GM23338 (cell line): ENCODE measurements around the gene NHERF1. TPM values are rescaled to one million over a fixed set of nuclear protein-coding genes. Genes with fewer than 3 reads are reported as not detected.

Experiments
- ATAC-seq: fragments of 200-7000 bp; cut with Tn5 transposase; 3 replicates; pipeline ENCODE4 v1.9.1; 2020
- DNase-seq: peaks from one replicate; pipeline ENCODE4 v3.0.0-alpha.2; 2015; ENCODE audit warnings: low spot score
- H2AFZ ChIP-seq: fragments of 200-600 bp; sonication (generic); 2 replicates; pipeline ENCODE4 v1.8.0; 2016; ENCODE audit warnings: antibody characterized with exemption, mild to moderate bottlenecking, moderate library complexity
- H3F3A ChIP-seq: fragments of 200-600 bp; sonication (generic); replicated peaks from 2 replicates; pipeline ENCODE4 v1.8.0; 2017; ENCODE audit warnings: antibody characterized with exemption, mixed run types, low read depth
- H3K27ac ChIP-seq: fragments of 200-600 bp; sonication (generic); 2 replicates; pipeline ENCODE4 v1.6.1; 2016; ENCODE audit warnings: low read depth
- H3K27me3 ChIP-seq: fragments of 200-600 bp; sonication (generic); 2 replicates; pipeline ENCODE4 v1.8.0; 2016; ENCODE audit warnings: mild to moderate bottlenecking, mixed run types, moderate library complexity; ENCODE audit not compliant: insufficient read depth
- H3K36me3 ChIP-seq: fragments of 200-600 bp; sonication (generic); 2 replicates; pipeline ENCODE4 v1.8.0; 2016; ENCODE audit warnings: mild to moderate bottlenecking; ENCODE audit not compliant: insufficient read depth
- H3K4me1 ChIP-seq: fragments of 200-600 bp; sonication (generic); 2 replicates; pipeline ENCODE4 v1.8.0; 2016; ENCODE audit warnings: mild to moderate bottlenecking, moderate library complexity; ENCODE audit not compliant: insufficient read depth
- H3K4me2 ChIP-seq: fragments of 200-600 bp; sonication (generic); 2 replicates; pipeline ENCODE4 v1.7.1; 2017; ENCODE audit warnings: mixed run types
- H3K4me3 ChIP-seq: fragments of 200-600 bp; sonication (generic); 2 replicates; pipeline ENCODE4 v1.6.1; 2016; ENCODE audit warnings: mixed run types
- H3K79me2 ChIP-seq: fragments of 200-600 bp; sonication (generic); replicated peaks from 2 replicates; pipeline ENCODE4 v1.8.0; 2017; ENCODE audit warnings: mild to moderate bottlenecking; ENCODE audit not compliant: insufficient read depth
- H3K9me2 ChIP-seq: fragments of 200-600 bp; sonication (generic); 2 replicates; pipeline ENCODE4 v1.8.0; 2017; ENCODE audit not compliant: insufficient read depth
- H4K20me1 ChIP-seq: fragments of 200-600 bp; sonication (generic); replicated peaks from 2 replicates; pipeline ENCODE4 v1.8.0; 2017; ENCODE audit warnings: mild to moderate bottlenecking; ENCODE audit not compliant: insufficient read depth
- H3K27ac Mint-ChIP-seq: 2 replicates; pipeline ENCODE4 v1.8.0; 2020; ENCODE audit warnings: inconsistent platforms, mild to moderate bottlenecking, moderate library complexity, mixed read lengths
- H3K27me3 Mint-ChIP-seq: 3 replicates; pipeline ENCODE4 v1.8.0; 2022; ENCODE audit warnings: low read depth, mild to moderate bottlenecking, moderate library complexity, mixed read lengths, inconsistent platforms; ENCODE audit not compliant: insufficient read depth, poor library complexity
- H3K36me3 Mint-ChIP-seq: 3 replicates; pipeline ENCODE4 v1.8.0; 2021; ENCODE audit warnings: low read depth, mild to moderate bottlenecking, inconsistent platforms, moderate library complexity, mixed read lengths
- H3K4me1 Mint-ChIP-seq: 3 replicates; pipeline ENCODE4 v1.8.0; 2020; ENCODE audit warnings: mild to moderate bottlenecking, inconsistent platforms, mixed read lengths
- H3K4me3 Mint-ChIP-seq: 3 replicates; pipeline ENCODE4 v1.8.0; 2021; ENCODE audit warnings: moderate library complexity, mild to moderate bottlenecking, inconsistent platforms, mixed read lengths
- H3K9me3 Mint-ChIP-seq: 3 replicates; pipeline ENCODE4 v1.8.0; 2020; ENCODE audit warnings: moderate library complexity, mild to moderate bottlenecking, inconsistent platforms, mixed read lengths
- CREB1 ChIP-seq: fragments of 250-450 bp; sonication (Bioruptor Pico); IDR thresholded peaks from 2 replicates; pipeline ENCODE4 v1.5.0; 2020; ENCODE audit warnings: low read depth, mild to moderate bottlenecking, moderate library complexity
- CTCF ChIP-seq, 2 experiments: fragments of 200-600 bp in 1 of 2; sonication (generic) in 1 of 2; conservative IDR thresholded peaks; 2 replicates each; pipeline versions ENCODE4 v1.5.1 to v1.6.1; 2016 to 2017; ENCODE audit warnings: antibody characterized with exemption in 2 of 2, low read depth in 2 of 2, mild to moderate bottlenecking in 2 of 2, moderate library complexity in 1 of 2
- ETS1 ChIP-seq: IDR thresholded peaks from 2 replicates; pipeline ENCODE4 v1.6.1; 2016; ENCODE audit warnings: antibody characterized with exemption
- EZH2 ChIP-seq: fragments of 200-600 bp; sonication (generic); IDR thresholded peaks from one replicate; pipeline ENCODE4 v1.8.0; 2017; ENCODE audit warnings: antibody characterized with exemption, mild to moderate bottlenecking, low read depth; ENCODE audit not compliant: unreplicated experiment
- JUNB ChIP-seq: IDR thresholded peaks from one replicate; pipeline ENCODE4 v1.6.1; 2016; ENCODE audit warnings: antibody characterized with exemption; ENCODE audit not compliant: unreplicated experiment
- POLR2AphosphoS5 ChIP-seq: IDR thresholded peaks from 2 replicates; pipeline ENCODE4 v1.6.1; 2016; ENCODE audit warnings: antibody characterized with exemption, low read depth
- ZNF114 ChIP-seq: fragments of 250-450 bp; sonication (Bioruptor Pico); IDR thresholded peaks from 2 replicates; pipeline ENCODE4 v1.5.0; 2020; ENCODE audit warnings: mild to moderate bottlenecking, moderate library complexity
- ZNF331 ChIP-seq: fragments of 250-450 bp; sonication (Bioruptor Pico); IDR thresholded peaks from 2 replicates; pipeline ENCODE4 v1.5.0; 2020; ENCODE audit warnings: low read depth, mild to moderate bottlenecking, moderate library complexity
- polyA plus RNA-seq: library from polyadenylated mRNA; unstranded; fragments of >200 nt; fragmentation: Nextera tagmentation; extraction: Ambion mirVana; gene quantifications from 2 replicates; pipeline ENCODE4 v1.2.1, GENCODE V29; 2016
- total RNA-seq: library from RNA; depleted of rRNA; stranded (reverse); fragments of >200 nt; shearing (Covaris generic); gene quantifications from 2 replicates; pipeline ENCODE4 v1.2.3, GENCODE V29; 2014
- TF ChIP-seq, protein P1 (sequence below): IDR thresholded peaks from one replicate; pipeline ENCODE4 v1.6.1; 2018; ENCODE audit warnings: antibody characterized with exemption; ENCODE audit not compliant: unreplicated experiment
- TF ChIP-seq, protein P2 (sequence below): fragments of 250-450 bp; sonication (Bioruptor Pico); IDR thresholded peaks from 2 replicates; pipeline ENCODE4 v1.5.0; 2020; ENCODE audit warnings: mild to moderate bottlenecking, moderate library complexity

The NHERF1 gene
- total and polyA plus RNA-seq, 2 experiments from 2014 or later: 48.8 to 100 TPM

- TF ChIP-seq, protein P1, sequence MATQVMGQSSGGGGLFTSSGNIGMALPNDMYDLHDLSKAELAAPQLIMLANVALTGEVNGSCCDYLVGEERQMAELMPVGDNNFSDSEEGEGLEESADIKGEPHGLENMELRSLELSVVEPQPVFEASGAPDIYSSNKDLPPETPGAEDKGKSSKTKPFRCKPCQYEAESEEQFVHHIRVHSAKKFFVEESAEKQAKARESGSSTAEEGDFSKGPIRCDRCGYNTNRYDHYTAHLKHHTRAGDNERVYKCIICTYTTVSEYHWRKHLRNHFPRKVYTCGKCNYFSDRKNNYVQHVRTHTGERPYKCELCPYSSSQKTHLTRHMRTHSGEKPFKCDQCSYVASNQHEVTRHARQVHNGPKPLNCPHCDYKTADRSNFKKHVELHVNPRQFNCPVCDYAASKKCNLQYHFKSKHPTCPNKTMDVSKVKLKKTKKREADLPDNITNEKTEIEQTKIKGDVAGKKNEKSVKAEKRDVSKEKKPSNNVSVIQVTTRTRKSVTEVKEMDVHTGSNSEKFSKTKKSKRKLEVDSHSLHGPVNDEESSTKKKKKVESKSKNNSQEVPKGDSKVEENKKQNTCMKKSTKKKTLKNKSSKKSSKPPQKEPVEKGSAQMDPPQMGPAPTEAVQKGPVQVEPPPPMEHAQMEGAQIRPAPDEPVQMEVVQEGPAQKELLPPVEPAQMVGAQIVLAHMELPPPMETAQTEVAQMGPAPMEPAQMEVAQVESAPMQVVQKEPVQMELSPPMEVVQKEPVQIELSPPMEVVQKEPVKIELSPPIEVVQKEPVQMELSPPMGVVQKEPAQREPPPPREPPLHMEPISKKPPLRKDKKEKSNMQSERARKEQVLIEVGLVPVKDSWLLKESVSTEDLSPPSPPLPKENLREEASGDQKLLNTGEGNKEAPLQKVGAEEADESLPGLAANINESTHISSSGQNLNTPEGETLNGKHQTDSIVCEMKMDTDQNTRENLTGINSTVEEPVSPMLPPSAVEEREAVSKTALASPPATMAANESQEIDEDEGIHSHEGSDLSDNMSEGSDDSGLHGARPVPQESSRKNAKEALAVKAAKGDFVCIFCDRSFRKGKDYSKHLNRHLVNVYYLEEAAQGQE: no peak
- TF ChIP-seq POLR2AphosphoS5: no peak
- TF ChIP-seq JUNB: no peak
- no peak for TF ChIP-seq ETS1
- TF ChIP-seq ZNF114 (CRISPR knock-in tag): no peak
- TF ChIP-seq ZNF331 (CRISPR knock-in tag): no peak
- TF ChIP-seq CTCF (conservative IDR thresholded peaks at IDR 0.05; ENCODE audit: low read depth in 2 of 2): no peak
- TF ChIP-seq EZH2: no peak
Observed at GRCh38 chr17:74758848-74759168, 10.4 kb downstream of the NHERF1 start (continued).

DNA sequence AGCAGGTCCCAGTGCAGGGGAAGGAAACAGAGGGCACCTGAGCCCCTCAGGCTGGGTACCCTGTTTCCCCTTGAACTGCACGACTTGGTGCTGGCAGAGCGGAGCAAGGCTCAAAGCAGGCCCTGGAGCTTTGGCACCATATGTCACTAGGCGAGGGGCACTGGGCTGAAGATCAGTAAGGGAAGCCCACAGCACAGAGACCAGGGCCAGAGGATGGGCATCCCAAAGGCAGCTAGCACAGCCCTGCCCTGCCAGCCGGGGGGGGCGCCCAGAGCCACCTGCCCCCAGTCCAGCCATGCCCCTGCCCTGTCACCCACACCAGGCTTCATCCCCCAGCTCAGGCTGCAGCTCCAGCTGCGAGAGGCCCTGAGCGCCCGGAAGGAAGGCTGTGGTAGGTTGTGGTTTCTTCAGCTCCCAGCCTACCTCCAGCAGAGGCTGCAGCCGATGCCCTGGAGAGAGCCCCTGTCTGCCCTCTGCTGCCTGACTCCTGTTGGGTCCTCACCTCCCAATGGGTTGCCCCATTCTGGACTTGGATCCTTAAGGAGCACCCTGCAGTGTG is 10.9 kb downstream of the NHERF1 start:
- no peaks in the 10 kb centered on the region; the same call in 1 of the 3 replicates for H3K36me3 Mint-ChIP-seq
- Histone ChIP-seq H3K27me3 (no peaks in the 10 kb centered on the region), H3K4me1 (peaks cover 41% of the 10 kb centered on the region), H3K4me2 (peak overlapping the region; percentile 71), H4K20me1 (peaks cover 46% of the 10 kb centered on the region), H3K4me3 (peak overlapping the region; percentile 35; the same call in 1 of the 2 replicates), H3K9me2 (no peaks in the 10 kb centered on the region), H3F3A (no peaks in the 10 kb centered on the region), H3K36me3 (no peaks in the 10 kb centered on the region), H2AFZ (no peak overlapping the region), H3K27ac (peak overlapping the region; percentile 76), H3K79me2 (peaks cover 66% of the 10 kb centered on the region)
- DNase-seq: no peak
- peaks cover 12% of the 10 kb centered on the region for H3K27me3 Mint-ChIP-seq
- no peaks in the 10 kb centered on the region for H3K9me3 Mint-ChIP-seq
- ATAC-seq: peak; percentile 12
- H3K4me1 Mint-ChIP-seq: peaks cover 60% of the 10 kb centered on the region
- H3K4me3 Mint-ChIP-seq: peak overlapping the region; percentile 44; the same call in 1 of the 3 replicates
- peak overlapping the region; percentile 96 for H3K27ac Mint-ChIP-seq
- TF ChIP-seq, protein P2, sequence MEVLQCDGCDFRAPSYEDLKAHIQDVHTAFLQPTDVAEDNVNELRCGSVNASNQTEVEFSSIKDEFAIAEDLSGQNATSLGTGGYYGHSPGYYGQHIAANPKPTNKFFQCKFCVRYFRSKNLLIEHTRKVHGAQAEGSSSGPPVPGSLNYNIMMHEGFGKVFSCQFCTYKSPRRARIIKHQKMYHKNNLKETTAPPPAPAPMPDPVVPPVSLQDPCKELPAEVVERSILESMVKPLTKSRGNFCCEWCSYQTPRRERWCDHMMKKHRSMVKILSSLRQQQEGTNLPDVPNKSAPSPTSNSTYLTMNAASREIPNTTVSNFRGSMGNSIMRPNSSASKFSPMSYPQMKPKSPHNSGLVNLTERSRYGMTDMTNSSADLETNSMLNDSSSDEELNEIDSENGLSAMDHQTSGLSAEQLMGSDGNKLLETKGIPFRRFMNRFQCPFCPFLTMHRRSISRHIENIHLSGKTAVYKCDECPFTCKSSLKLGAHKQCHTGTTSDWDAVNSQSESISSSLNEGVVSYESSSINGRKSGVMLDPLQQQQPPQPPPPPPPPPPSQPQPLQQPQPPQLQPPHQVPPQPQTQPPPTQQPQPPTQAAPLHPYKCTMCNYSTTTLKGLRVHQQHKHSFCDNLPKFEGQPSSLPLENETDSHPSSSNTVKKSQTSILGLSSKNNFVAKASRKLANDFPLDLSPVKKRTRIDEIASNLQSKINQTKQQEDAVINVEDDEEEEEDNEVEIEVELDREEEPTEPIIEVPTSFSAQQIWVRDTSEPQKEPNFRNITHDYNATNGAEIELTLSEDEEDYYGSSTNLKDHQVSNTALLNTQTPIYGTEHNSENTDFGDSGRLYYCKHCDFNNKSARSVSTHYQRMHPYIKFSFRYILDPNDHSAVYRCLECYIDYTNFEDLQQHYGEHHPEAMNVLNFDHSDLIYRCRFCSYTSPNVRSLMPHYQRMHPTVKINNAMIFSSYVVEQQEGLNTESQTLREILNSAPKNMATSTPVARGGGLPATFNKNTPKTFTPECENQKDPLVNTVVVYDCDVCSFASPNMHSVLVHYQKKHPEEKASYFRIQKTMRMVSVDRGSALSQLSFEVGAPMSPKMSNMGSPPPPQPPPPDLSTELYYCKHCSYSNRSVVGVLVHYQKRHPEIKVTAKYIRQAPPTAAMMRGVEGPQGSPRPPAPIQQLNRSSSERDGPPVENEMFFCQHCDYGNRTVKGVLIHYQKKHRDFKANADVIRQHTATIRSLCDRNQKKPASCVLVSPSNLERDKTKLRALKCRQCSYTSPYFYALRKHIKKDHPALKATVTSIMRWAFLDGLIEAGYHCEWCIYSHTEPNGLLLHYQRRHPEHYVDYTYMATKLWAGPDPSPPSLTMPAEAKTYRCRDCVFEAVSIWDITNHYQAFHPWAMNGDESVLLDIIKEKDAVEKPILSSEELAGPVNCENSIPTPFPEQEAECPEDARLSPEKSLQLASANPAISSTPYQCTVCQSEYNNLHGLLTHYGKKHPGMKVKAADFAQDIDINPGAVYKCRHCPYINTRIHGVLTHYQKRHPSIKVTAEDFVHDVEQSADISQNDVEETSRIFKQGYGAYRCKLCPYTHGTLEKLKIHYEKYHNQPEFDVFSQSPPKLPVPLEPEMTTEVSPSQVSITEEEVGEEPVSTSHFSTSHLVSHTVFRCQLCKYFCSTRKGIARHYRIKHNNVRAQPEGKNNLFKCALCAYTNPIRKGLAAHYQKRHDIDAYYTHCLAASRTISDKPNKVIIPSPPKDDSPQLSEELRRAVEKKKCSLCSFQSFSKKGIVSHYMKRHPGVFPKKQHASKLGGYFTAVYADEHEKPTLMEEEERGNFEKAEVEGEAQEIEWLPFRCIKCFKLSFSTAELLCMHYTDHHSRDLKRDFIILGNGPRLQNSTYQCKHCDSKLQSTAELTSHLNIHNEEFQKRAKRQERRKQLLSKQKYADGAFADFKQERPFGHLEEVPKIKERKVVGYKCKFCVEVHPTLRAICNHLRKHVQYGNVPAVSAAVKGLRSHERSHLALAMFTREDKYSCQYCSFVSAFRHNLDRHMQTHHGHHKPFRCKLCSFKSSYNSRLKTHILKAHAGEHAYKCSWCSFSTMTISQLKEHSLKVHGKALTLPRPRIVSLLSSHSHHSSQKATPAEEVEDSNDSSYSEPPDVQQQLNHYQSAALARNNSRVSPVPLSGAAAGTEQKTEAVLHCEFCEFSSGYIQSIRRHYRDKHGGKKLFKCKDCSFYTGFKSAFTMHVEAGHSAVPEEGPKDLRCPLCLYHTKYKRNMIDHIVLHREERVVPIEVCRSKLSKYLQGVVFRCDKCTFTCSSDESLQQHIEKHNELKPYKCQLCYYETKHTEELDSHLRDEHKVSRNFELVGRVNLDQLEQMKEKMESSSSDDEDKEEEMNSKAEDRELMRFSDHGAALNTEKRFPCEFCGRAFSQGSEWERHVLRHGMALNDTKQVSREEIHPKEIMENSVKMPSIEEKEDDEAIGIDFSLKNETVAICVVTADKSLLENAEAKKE: no peak
- no peak for TF ChIP-seq JUNB
- no peak for TF ChIP-seq ZNF331 (CRISPR knock-in tag)
- TF ChIP-seq CREB1 (CRISPR knock-in tag): no peak
- no peak for TF ChIP-seq EZH2
